Activated T-cell treated with anti-CD3 and anti-CD28 coated beads for 1 hour (primary cell): Measurements from ENCODE around the gene ELMO2.

Source experiments
- DNase-seq: peaks from one replicate; pipeline ENCODE4 v3.0.0-alpha.2; 2020; ENCODE audit warnings: low read depth

ELMO2 gene

GRCh38 chr20:46367967-46368901 lies 38.2 kb downstream of the ELMO2 start:
- no peak for DNase-seq

GRCh38 chr20:46367234-46367633 lies 39.2 kb downstream of the ELMO2 start:
- DNase-seq = no peak

GRCh38 chr20:46366826-46367225 lies 39.6 kb downstream of the ELMO2 start:
- DNase-seq = no peak

GRCh38 chr20:46365487-46366220 lies 40.8 kb downstream of the ELMO2 start:
- no peak for DNase-seq

GRCh38 chr20:46364670-46365486 lies 41.5 kb downstream of the ELMO2 start:
- no peak for DNase-seq

- peak; percentile 80 for DNase-seq
Observed at GRCh38 chr20:46363874-46364669, 42.3 kb downstream of the ELMO2 start.

GRCh38 chr20:46362921-46363867 lies 43.2 kb downstream of the ELMO2 start:
- no peak for DNase-seq

GRCh38 chr20:46361811-46362210 lies 44.6 kb downstream of the ELMO2 start:
- no peak for DNase-seq

GRCh38 chr20:46361381-46361780 lies 45.0 kb downstream of the ELMO2 start:
- no peak for DNase-seq

- DNase-seq = no peak
Observed at GRCh38 chr20:46359233-46359751, 47.1 kb downstream of the ELMO2 start.

- DNase-seq = no peak
Observed at GRCh38 chr20:46358346-46359058, 47.9 kb downstream of the ELMO2 start.

- no peak for DNase-seq
Observed at GRCh38 chr20:46357030-46357514, 49.3 kb downstream of the ELMO2 start.

GRCh38 chr20:46356195-46357029 lies 50.0 kb downstream of the ELMO2 start:
- no peak for DNase-seq

GRCh38 chr20:46355778-46356177 lies 50.6 kb downstream of the ELMO2 start:
- DNase-seq = no peak

- no peak for DNase-seq
Observed at GRCh38 chr20:46354920-46355654, 51.3 kb downstream of the ELMO2 start.

GRCh38 chr20:46354207-46354555 lies 52.2 kb downstream of the ELMO2 start:
- no peak for DNase-seq

- no peak for DNase-seq
Observed at GRCh38 chr20:46353500-46354206, 52.8 kb downstream of the ELMO2 start.
